Measurements from ENCODE around the gene TFAP2B.

TFAP2B gene

DNA sequence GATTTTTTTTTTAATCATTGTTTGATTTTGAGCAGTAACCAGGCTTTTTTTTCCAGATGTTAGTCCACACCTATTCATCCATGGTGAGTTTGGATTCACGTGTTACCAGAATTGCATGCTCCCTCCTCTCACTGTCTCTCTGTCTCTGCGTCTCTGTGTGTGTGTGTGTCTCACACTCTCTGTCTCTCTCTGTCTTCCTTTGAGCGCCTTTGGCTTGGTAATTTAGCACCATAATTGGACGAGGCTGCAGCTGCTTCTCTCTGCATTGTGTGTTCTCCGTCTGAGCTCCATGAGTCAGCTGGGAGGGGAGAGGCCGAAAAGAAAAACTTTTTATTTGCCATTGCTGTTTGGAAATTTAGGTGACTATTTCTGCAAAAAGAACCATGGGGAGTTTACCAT lies 3.4 kb downstream of the TFAP2B start:
- in situ Hi-C loops (cut with MboI; ENCODE audit: low sequenced_read_pairs, unreplicated experiment), result loop anchor here (25.0 kb wide), 2 partner anchors 540 to 1190 kb away; no protein-coding TSS in a partner anchor
- TF ChIP-seq, protein P1, sequence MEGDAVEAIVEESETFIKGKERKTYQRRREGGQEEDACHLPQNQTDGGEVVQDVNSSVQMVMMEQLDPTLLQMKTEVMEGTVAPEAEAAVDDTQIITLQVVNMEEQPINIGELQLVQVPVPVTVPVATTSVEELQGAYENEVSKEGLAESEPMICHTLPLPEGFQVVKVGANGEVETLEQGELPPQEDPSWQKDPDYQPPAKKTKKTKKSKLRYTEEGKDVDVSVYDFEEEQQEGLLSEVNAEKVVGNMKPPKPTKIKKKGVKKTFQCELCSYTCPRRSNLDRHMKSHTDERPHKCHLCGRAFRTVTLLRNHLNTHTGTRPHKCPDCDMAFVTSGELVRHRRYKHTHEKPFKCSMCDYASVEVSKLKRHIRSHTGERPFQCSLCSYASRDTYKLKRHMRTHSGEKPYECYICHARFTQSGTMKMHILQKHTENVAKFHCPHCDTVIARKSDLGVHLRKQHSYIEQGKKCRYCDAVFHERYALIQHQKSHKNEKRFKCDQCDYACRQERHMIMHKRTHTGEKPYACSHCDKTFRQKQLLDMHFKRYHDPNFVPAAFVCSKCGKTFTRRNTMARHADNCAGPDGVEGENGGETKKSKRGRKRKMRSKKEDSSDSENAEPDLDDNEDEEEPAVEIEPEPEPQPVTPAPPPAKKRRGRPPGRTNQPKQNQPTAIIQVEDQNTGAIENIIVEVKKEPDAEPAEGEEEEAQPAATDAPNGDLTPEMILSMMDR (IDR thresholded peaks at IDR 0.05; ENCODE audit: borderline replicate concordance, control extremely low read depth, extremely low read depth, insufficient read depth, missing control alignments), result no peak
- DNase-seq (ENCODE audit: low spot score), result no peak

DNA sequence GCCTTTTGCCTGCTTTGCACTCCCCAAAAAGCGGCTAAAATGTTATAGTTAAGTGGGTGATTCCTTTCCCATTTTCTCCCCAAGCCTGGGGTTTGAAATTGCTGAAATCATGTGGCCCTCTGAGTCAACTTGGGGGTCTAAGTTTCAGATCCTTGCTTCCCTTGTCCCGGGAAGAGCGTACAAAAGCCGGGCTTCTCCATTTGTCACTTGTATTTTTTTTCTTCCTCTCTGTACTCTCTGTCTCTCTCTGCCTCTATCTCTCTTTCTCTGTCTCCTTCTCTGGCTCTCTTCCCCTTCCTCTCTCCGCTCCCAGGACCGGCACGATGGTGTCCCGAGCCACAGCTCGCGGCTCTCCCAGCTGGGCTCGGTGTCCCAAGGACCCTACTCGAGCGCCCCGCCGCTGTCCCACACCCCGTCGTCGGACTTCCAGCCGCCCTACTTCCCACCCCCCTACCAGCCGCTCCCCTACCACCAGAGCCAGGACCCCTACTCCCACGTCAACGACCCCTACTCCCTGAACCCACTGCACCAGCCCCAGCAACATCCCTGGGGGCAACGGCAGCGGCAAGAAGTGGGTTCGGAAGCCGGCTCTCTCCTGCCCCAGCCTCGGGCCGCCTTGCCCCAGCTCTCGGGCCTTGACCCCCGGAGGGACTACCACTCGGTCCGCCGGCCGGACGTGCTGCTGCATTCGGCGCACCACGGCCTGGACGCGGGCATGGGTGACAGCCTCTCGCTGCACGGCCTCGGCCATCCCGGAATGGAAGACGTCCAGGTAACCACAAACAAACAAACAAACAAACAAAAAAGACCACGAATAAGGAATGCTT lies 4.6 kb downstream of the TFAP2B start:
- TF ChIP-seq, protein P1 (IDR thresholded peaks at IDR 0.05; ENCODE audit: borderline replicate concordance, control extremely low read depth, extremely low read depth, insufficient read depth, missing control alignments), result no peak
- in situ Hi-C loops (cut with MboI; ENCODE audit: low sequenced_read_pairs, unreplicated experiment), result loop anchor here (25.0 kb wide), 2 partner anchors 539 to 1189 kb away; no protein-coding TSS in a partner anchor
- DNase-seq (ENCODE audit: low spot score), result no peak

DNA sequence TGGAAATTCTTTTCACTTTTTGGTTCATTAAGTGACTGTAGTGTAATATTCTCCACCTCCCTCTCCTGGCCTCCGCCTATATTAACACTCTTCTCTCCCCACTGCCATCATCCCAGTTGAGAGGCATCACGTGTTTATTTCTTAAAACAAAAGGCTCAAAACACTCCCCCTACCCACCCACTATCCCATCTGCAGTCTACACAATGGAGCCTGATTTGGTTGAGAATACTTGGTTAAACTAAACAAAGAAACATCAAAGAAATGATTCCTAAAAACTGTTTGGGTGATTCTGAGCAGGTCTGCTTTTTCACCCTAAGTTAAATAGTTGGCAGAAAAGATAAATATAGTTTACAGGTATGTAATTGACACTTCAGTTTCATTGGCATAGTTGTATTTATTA lies 5.9 kb downstream of the TFAP2B start:
- no peak for DNase-seq (ENCODE audit: low spot score)
- TF ChIP-seq, protein P1 (IDR thresholded peaks at IDR 0.05; ENCODE audit: borderline replicate concordance, control extremely low read depth, extremely low read depth, insufficient read depth, missing control alignments), result no peak
- in situ Hi-C loops (cut with MboI; ENCODE audit: low sequenced_read_pairs, unreplicated experiment), result loop anchor here (25.0 kb wide), 2 partner anchors 538 to 1188 kb away; no protein-coding TSS in a partner anchor

DNA sequence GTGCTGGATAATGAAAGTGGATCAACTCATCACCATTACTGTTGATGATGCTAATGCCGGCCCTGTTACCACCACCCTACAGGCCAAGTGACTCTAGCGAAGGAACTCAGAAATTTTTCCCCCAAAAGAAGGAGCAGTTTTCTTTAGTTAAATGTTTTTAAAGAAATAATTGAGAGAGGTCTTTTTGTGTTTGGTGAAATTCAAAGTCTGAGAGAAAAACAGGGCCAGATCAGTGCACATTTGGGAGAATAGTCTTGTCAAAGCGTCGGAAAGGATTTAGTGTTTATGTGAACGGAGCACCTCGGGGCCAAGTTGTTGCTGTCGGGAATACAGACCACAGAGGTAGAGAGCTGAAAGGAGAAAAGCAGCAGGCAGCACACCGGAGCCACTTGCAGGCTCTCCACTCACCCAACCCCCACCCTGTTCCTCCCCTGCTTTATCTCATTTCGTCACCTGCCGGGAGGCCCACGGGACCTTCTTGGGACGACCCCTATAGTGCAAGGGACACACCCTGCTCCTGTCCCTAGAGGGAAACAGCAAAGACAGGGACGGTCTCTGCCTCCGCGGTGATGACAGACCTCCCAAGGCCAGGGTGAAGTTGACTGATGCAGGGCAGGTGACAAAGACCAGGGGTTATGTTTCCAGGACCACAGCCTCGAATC lies 6.8 kb downstream of the TFAP2B start:
- no peak for DNase-seq (ENCODE audit: low spot score)
- in situ Hi-C loops (cut with MboI; ENCODE audit: low sequenced_read_pairs, unreplicated experiment), result no loop called here
- TF ChIP-seq, protein P1 (IDR thresholded peaks at IDR 0.05; ENCODE audit: borderline replicate concordance, control extremely low read depth, extremely low read depth, insufficient read depth, missing control alignments), result no peak

DNA sequence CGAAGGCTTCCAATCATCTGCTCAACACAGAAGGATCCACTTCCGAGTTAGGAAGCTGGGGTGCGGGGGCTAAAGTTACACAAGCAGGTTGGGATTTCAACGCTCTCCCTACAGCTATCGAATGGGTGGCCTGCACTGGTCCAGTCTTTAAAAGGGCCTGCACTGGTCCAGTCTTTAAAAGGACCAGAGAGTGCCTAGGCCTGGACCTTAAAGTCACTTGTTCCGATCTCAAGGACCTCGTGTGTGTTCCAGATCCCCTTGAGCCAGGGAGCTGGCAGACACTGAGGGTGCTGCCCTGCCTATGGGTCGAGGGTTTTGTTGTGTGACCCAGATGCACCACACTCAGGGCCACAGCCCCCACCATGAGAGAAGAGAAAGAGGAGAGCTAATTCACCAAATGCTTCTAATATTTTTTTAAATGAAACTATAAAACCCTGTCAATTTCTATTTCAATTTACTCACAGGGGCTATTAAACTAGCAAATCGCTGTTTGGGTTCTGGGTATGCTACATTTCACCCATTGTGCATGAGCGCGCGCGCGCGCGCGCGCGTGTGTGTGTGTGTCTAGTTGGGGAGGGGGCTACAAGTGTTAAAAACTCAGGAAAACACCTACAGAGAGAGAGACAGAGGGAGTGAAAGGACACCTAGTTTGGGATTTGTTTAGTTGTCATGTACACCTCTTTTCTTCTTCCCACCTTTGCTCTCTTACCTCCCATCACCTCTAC lies 7.5 kb downstream of the TFAP2B start:
- TF ChIP-seq, protein P1 (IDR thresholded peaks at IDR 0.05; ENCODE audit: borderline replicate concordance, control extremely low read depth, extremely low read depth, insufficient read depth, missing control alignments), result no peak
- in situ Hi-C loops (cut with MboI; ENCODE audit: low sequenced_read_pairs, unreplicated experiment), result no loop called here
- peak; percentile 13 for DNase-seq (ENCODE audit: low spot score)

DNA sequence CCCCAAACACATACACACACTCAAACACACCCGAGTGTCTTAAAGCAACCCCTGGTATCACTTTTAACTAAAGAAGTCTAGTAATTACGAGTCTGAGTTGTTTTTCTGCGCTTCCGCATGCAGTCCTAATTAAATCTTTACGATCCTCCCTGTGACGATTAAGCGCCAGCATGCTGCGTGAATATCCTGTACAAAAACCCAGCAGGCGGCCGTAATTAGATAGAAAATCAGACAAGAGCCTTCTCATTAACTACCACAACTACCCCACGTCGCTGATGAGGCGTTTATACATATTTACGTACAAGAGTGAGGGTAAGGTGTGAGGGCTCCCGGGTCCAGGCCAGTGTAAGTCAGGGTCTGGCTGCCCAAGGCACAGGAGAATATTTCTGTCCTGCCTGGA lies 8.1 kb downstream of the TFAP2B start:
- DNase-seq (ENCODE audit: low spot score), result no peak
- in situ Hi-C loops (cut with MboI; ENCODE audit: low sequenced_read_pairs, unreplicated experiment), result no loop called here
- TF ChIP-seq, protein P1 (IDR thresholded peaks at IDR 0.05; ENCODE audit: borderline replicate concordance, control extremely low read depth, extremely low read depth, insufficient read depth, missing control alignments), result no peak
